H1 (cell line): ENCODE results near the gene B3GALT6. TPM values are rescaled to one million over a fixed set of nuclear protein-coding genes. Genes with fewer than 3 reads are reported as not detected.
A peak's percentile ranks its signal among the peaks of the same experiment; 100 is the strongest.

ENCODE experiments used
- CTCF ChIA-PET: fragments of 300-600 bp; sonication (Branson Sonifier 250); formaldehyde crosslinking; loops from one replicate; lab custom pipeline; 2021; ENCODE audit not compliant: partially characterized antibody; lab: Charles Lee
- POLR2A ChIA-PET: fragments of 300-600 bp; sonication (Branson Sonifier 250); formaldehyde crosslinking; loops from one replicate; lab custom pipeline; 2021; ENCODE audit warnings: inconsistent platforms; ENCODE audit not compliant: partially characterized antibody; lab: Charles Lee
- DNase-seq, 2 experiments: peaks; one replicate each; pipeline versions ENCODE4 v3.0.0 to v3.0.0-alpha.2; 2010 to 2022; ENCODE audit warnings: low spot score in 2 of 2, low read depth in 1 of 2, mixed read lengths in 1 of 2
- FAIRE-seq: peaks from 2 replicates; lab custom pipeline; 2011; peaks lifted over from hg19 to GRCh38; lab: Jason Lieb, UNC
- H2AFZ ChIP-seq: 2 replicates; pipeline ENCODE4 v1.8.1; 2012; ENCODE audit warnings: low read length, inconsistent platforms
- H2AK5ac ChIP-seq: 2 replicates; pipeline ENCODE4 v1.6.1; 2013; ENCODE audit warnings: low read depth, low read length
- H2BK120ac ChIP-seq: replicated peaks from 2 replicates; pipeline ENCODE3; 2013; ENCODE audit warnings: low read depth, low read length, inconsistent platforms
- H2BK12ac ChIP-seq: 2 replicates; pipeline ENCODE4 v1.6.1; 2013; ENCODE audit warnings: low read depth, low read length
- H2BK15ac ChIP-seq: 2 replicates; pipeline ENCODE4 v1.6.1; 2013; ENCODE audit warnings: low read length
- H2BK20ac ChIP-seq: 2 replicates; pipeline ENCODE4 v1.6.1; 2013; ENCODE audit warnings: low read length
- H2BK5ac ChIP-seq: 2 replicates; pipeline ENCODE4 v1.6.1; 2013; ENCODE audit warnings: low read depth, low read length
- H3K14ac ChIP-seq: 2 replicates; pipeline ENCODE4 v1.6.1; 2013; ENCODE audit warnings: inconsistent platforms; ENCODE audit not compliant: insufficient read length
- H3K18ac ChIP-seq: 2 replicates; pipeline ENCODE4 v1.6.1; 2013; ENCODE audit warnings: low read length; ENCODE audit errors: extremely low read depth
- H3K23ac ChIP-seq: 2 replicates; pipeline ENCODE4 v1.6.1; 2013; ENCODE audit warnings: inconsistent platforms; ENCODE audit not compliant: insufficient read length
- H3K23me2 ChIP-seq: 2 replicates; pipeline ENCODE4 v1.6.1; 2013; ENCODE audit warnings: low read depth, low read length
- H3K27ac ChIP-seq: 2 replicates; pipeline ENCODE4 v1.6.1; 2011; ENCODE audit warnings: low read depth, low read length, inconsistent platforms
- H3K27me3 ChIP-seq, 4 experiments: replicated peaks in 1 of 4; 1 replicate in 1 of 4; 2 replicates in 3 of 4; pipeline versions ENCODE4 v1.6.1 to v1.8.1; 2011 to 2013; ENCODE audit warnings: low read length in 3 of 4, mild to moderate bottlenecking in 3 of 4, inconsistent platforms in 2 of 4, mixed read lengths in 2 of 4, moderate library complexity in 1 of 4; ENCODE audit not compliant: control insufficient read depth in 3 of 4, insufficient read depth in 3 of 4; ENCODE audit errors: extremely low read depth in 1 of 4
- H3K36me3 ChIP-seq, 4 experiments: 2 replicates each; pipeline versions ENCODE4 v1.6.1 to v1.8.1; 2011 to 2013; ENCODE audit warnings: mild to moderate bottlenecking in 4 of 4, low read length in 3 of 4, moderate library complexity in 2 of 4, control low read depth in 1 of 4, inconsistent platforms in 1 of 4; ENCODE audit not compliant: insufficient read depth in 4 of 4, control insufficient read depth in 2 of 4
- H3K4ac ChIP-seq: replicated peaks from 2 replicates; pipeline ENCODE3; 2013; ENCODE audit warnings: low read length, low read depth, mixed read lengths, inconsistent platforms; ENCODE audit not compliant: insufficient read length
- H3K4me1 ChIP-seq, 4 experiments: replicated peaks in 1 of 4; 1 replicate in 1 of 4; 2 replicates in 3 of 4; pipeline versions ENCODE4 v1.6.1 to v1.8.1; 2011 to 2013; ENCODE audit warnings: low read length in 3 of 4, inconsistent platforms in 2 of 4, mixed read lengths in 1 of 4; ENCODE audit not compliant: insufficient read depth in 4 of 4, control insufficient read depth in 3 of 4
- H3K4me2 ChIP-seq, 2 experiments: 2 replicates each; pipeline versions ENCODE4 v1.6.1 to v1.8.1; 2011 to 2013; ENCODE audit warnings: low read depth in 2 of 2, low read length in 2 of 2, control low read depth in 1 of 2, inconsistent platforms in 1 of 2, mild to moderate bottlenecking in 1 of 2; ENCODE audit not compliant: insufficient read depth in 1 of 2
- H3K4me3 ChIP-seq, 4 experiments: fragments of 200-600, 300-600 bp in 1 of 4; sonication (generic), shearing (Covaris generic), sonication (Bioruptor Twin) in 1 of 4; 2 replicates each; pipeline versions ENCODE4 v1.5.1 to v1.8.1; 2011 to 2016; ENCODE audit warnings: low read length in 4 of 4, low read depth in 3 of 4, control low read depth in 2 of 4, inconsistent platforms in 2 of 4, mild to moderate bottlenecking in 2 of 4, mixed read lengths in 1 of 4, moderate library complexity in 1 of 4; ENCODE audit not compliant: insufficient read depth in 2 of 4; ENCODE audit errors: extremely low read depth in 1 of 4
- H3K56ac ChIP-seq: replicated peaks from 2 replicates; pipeline ENCODE3; 2013; ENCODE audit warnings: low read depth, mild to moderate bottlenecking, mixed read lengths, low read length, inconsistent platforms; ENCODE audit not compliant: insufficient read length
- H3K79me1 ChIP-seq: 2 replicates; pipeline ENCODE4 v1.6.1; 2013; ENCODE audit warnings: low read depth, low read length, control low read depth
- H3K79me2 ChIP-seq, 2 experiments: 2 replicates each; pipeline versions ENCODE4 v1.6.1 to v1.8.1; 2012 to 2013; ENCODE audit warnings: low read length in 2 of 2, mild to moderate bottlenecking in 2 of 2, inconsistent platforms in 1 of 2; ENCODE audit not compliant: insufficient read depth in 2 of 2, control insufficient read depth in 1 of 2
- H3K9ac ChIP-seq, 4 experiments: replicated peaks in 1 of 4; 1 replicate in 1 of 4; 2 replicates in 3 of 4; pipeline versions ENCODE4 v1.6.1 to v1.8.1; 2011 to 2013; ENCODE audit warnings: low read depth in 3 of 4, low read length in 3 of 4, control low read depth in 2 of 4, mild to moderate bottlenecking in 2 of 4, moderate library complexity in 2 of 4, inconsistent platforms in 1 of 4; ENCODE audit errors: extremely low read depth in 1 of 4
- H3K9me3 ChIP-seq, 2 experiments: 2 replicates each; pipeline versions ENCODE4 v1.6.1 to v1.8.1; 2012 to 2013; ENCODE audit warnings: mild to moderate bottlenecking in 2 of 2, moderate library complexity in 2 of 2, control low read depth in 1 of 2, inconsistent platforms in 1 of 2, low read depth in 1 of 2, low read length in 1 of 2, mixed read lengths in 1 of 2; ENCODE audit not compliant: insufficient read depth in 2 of 2
- H4K20me1 ChIP-seq, 2 experiments: replicated peaks in 1 of 2; 2 replicates each; pipeline versions ENCODE3 to v1.8.1; 2011 to 2013; ENCODE audit warnings: inconsistent platforms in 2 of 2, low read length in 2 of 2, mild to moderate bottlenecking in 1 of 2; ENCODE audit not compliant: insufficient read depth in 2 of 2, control insufficient read depth in 1 of 2
- H4K5ac ChIP-seq: 2 replicates; pipeline ENCODE4 v1.6.1; 2013; ENCODE audit warnings: low read length, low read depth, mixed read lengths, inconsistent platforms; ENCODE audit not compliant: insufficient read length
- H4K8ac ChIP-seq: 2 replicates; pipeline ENCODE4 v1.8.0; 2013; ENCODE audit warnings: mild to moderate bottlenecking, moderate library complexity, low read length, inconsistent platforms; ENCODE audit not compliant: insufficient read depth; ENCODE audit errors: extremely low read depth
- H4K91ac ChIP-seq: replicated peaks from 2 replicates; pipeline ENCODE3; 2013; ENCODE audit warnings: low read length, mixed read lengths, inconsistent platforms; ENCODE audit not compliant: insufficient read length
- ASH2L ChIP-seq: fragments of 200-600, 300-600 bp; sonication (generic); IDR thresholded peaks from one replicate; pipeline ENCODE4 v1.7.1; 2017; ENCODE audit warnings: low read length
- CBX5 ChIP-seq: fragments of 300-800, 300-1000 bp; sonication (generic); IDR thresholded peaks from 2 replicates; pipeline ENCODE4 v1.7.1; 2016; ENCODE audit warnings: antibody characterized with exemption, low read length, low read depth
- GABPA ChIP-seq: IDR thresholded peaks from 2 replicates; pipeline ENCODE4 v1.6.1; 2011; ENCODE audit warnings: mild to moderate bottlenecking, low read length, moderate library complexity, borderline replicate concordance; ENCODE audit not compliant: insufficient read depth
- JUN ChIP-seq: IDR thresholded peaks from 2 replicates; pipeline ENCODE4 v1.6.1; 2011; ENCODE audit warnings: low read depth, mild to moderate bottlenecking, improper control_type of control experiment, low read length
- JUND ChIP-seq: IDR thresholded peaks from 2 replicates; pipeline ENCODE4 v1.6.1; 2011; ENCODE audit warnings: mild to moderate bottlenecking, improper control_type of control experiment, low read length
- KDM1A ChIP-seq: fragments of 200-600, 300-600 bp; sonication (generic); IDR thresholded peaks from 2 replicates; pipeline ENCODE4 v1.7.1; 2016; ENCODE audit warnings: mild to moderate bottlenecking, low read length, borderline replicate concordance
- KDM5A ChIP-seq: fragments of 200-600 bp; IDR thresholded peaks from 2 replicates; pipeline ENCODE4 v1.7.1; 2012; ENCODE audit warnings: mild to moderate bottlenecking, low read length, inconsistent platforms, mixed read lengths
- NANOG ChIP-seq: IDR thresholded peaks from 2 replicates; pipeline ENCODE4 v1.6.1; 2011; ENCODE audit warnings: low read length, low read depth, mild to moderate bottlenecking, inconsistent platforms; ENCODE audit not compliant: insufficient read depth, poor library complexity, severe bottlenecking
- RFX5 ChIP-seq: IDR thresholded peaks from 2 replicates; pipeline ENCODE4 v1.6.1; 2011; ENCODE audit warnings: low read depth, low read length, improper control_type of control experiment, borderline replicate concordance
- SAP30 ChIP-seq: fragments of 300-600 bp; sonication (generic); IDR thresholded peaks from 2 replicates; pipeline ENCODE4 v1.7.1; 2012; ENCODE audit warnings: low read length, moderate library complexity, mild to moderate bottlenecking, inconsistent platforms; ENCODE audit not compliant: insufficient read depth, insufficient replicate concordance
- SIN3A ChIP-seq, 2 experiments: IDR thresholded peaks in 1 of 2; conservative IDR thresholded peaks in 1 of 2; 2 replicates each; pipeline ENCODE4 v1.6.1; 2011 to 2012; ENCODE audit warnings: low read length in 2 of 2, improper control_type of control experiment in 1 of 2, low read depth in 1 of 2, mild to moderate bottlenecking in 1 of 2
- TAF1 ChIP-seq: IDR thresholded peaks from 2 replicates; pipeline ENCODE4 v1.6.1; 2011; ENCODE audit warnings: mild to moderate bottlenecking, low read depth, low read length
- TEAD4 ChIP-seq: IDR thresholded peaks from 2 replicates; pipeline ENCODE4 v1.6.1; 2012; ENCODE audit warnings: low read depth, low read length, inconsistent platforms, mixed read lengths
- WGBS, 2 experiments: shearing (Covaris generic) in 1 of 2; methylation state at CpG; one replicate each; pipeline versions ENCODE4 v1.1.6 to v1.1.7; 2013 to 2015; ENCODE audit warnings: low lambda C conversion rate in 2 of 2, mixed read lengths in 2 of 2, inconsistent platforms in 1 of 2, low coverage in 1 of 2, missing lambda C conversion rate in 1 of 2; ENCODE audit not compliant: insufficient replicate concordance in 2 of 2, insufficient coverage in 1 of 2, insufficient read length in 1 of 2; ENCODE audit errors: extremely low coverage in 1 of 2, missing lambda C conversion rate in 1 of 2; 5-methylcytosine and 5-hydroxymethylcytosine counted together
- polyA plus RNA-seq, 7 experiments: library from polyadenylated mRNA; depleted of rRNA in 3 of 7; stranded (reverse) in 5 of 7; unstranded in 2 of 7; fragments of >200 nt in 5 of 7; fragments of 200-250 nt in 2 of 7; gene quantifications; 1 replicate in 5 of 7; 2 replicates in 1 of 7; 4 replicates in 1 of 7; pipeline versions ENCODE4 v1.2.1 to v1.2.3, GENCODE V29; 2011 to 2013; ENCODE audit warnings: missing spikeins in 2 of 7, mixed read lengths in 2 of 7
- total RNA-seq: library from RNA; stranded (reverse); fragmentation: NEBNext Ultra II Directional; extraction: Animal tissue kit (Norgen Biotek cat#: 25700); gene quantifications from 2 replicates; pipeline ENCODE4 v1.2.1, GENCODE V29; 2021

Gene B3GALT6
- total and polyA plus RNA-seq, 2 of the 8 experiments (the other 6 are each of a cell fraction or from before 2014, with no cell fraction given) = 18.4 to 20.4 TPM

- no peak overlapping the region for H4K5ac ChIP-seq
- H3K79me1 ChIP-seq = peaks cover 8% of the 10 kb centered on the region
- H3K14ac ChIP-seq = no peak overlapping the region
- H3K36me3 ChIP-seq = peaks cover 0 to 32% (median 17%) of the 10 kb centered on the region in 4 experiments; a peak in 7 of 8 replicates
- no peak overlapping the region for H2AK5ac ChIP-seq
- H4K20me1 ChIP-seq = peaks cover 4 to 20% of the 10 kb centered on the region in 2 experiments
- H3K23ac ChIP-seq = no peak overlapping the region
- no peaks in the 10 kb centered on the region for H3K9me3 ChIP-seq
- no peak overlapping the region for H2BK120ac ChIP-seq
- H3K23me2 ChIP-seq = no peaks in the 10 kb centered on the region
- ChIA-PET CTCF (interaction anchor here (0.5 to 1.7 kb wide), 8 partner anchors 9 to 133 kb away, joined by 3 to 7 read pairs (median 4); no protein-coding TSS in a partner anchor), POLR2A (no interaction called here)
- H2BK20ac ChIP-seq = no peak overlapping the region
- no peak for FAIRE-seq
- WGBS, 2 experiments = 90% methylated on average over 14 of the region's 26 CpGs; no CpG with 5 or more reads in 1 of the 2 experiments
- H3K4me3 ChIP-seq = no peak overlapping the region
- no peak overlapping the region for H3K27ac ChIP-seq
- no peak overlapping the region for H4K91ac ChIP-seq
- peak overlapping the region; percentile 57; the same call in 1 of the 2 replicates for H4K8ac ChIP-seq
- H3K4me2 ChIP-seq = no peak overlapping the region
- H3K27me3 ChIP-seq = no peaks in the 10 kb centered on the region
- H2BK12ac ChIP-seq = no peak overlapping the region
- H3K18ac ChIP-seq = no peak overlapping the region
- H3K79me2 ChIP-seq = peaks cover 0 to 5% of the 10 kb centered on the region in 2 experiments; a peak in 1 of 4 replicates
- no peak overlapping the region for H3K56ac ChIP-seq
- no peak for DNase-seq
- H3K4ac ChIP-seq = no peak overlapping the region
- H2BK15ac ChIP-seq = no peak overlapping the region
- H2AFZ ChIP-seq = no peak overlapping the region
- H3K4me1 ChIP-seq = peaks cover 0 to 14% (median 8%) of the 10 kb centered on the region in 4 experiments; a peak in 6 of 7 replicates
- H3K9ac ChIP-seq = no peak overlapping the region
- 0 out of 2 replicates have a peak overlapping the region, but pooled peaks have one; percentile 24 for H2BK5ac ChIP-seq
- TF ChIP-seq JUND (no peak), KDM1A (no peak), SAP30 (no peak), NANOG (no peak), TAF1 (no peak), GABPA (no peak), CBX5 (no peak), KDM5A (no peak), RFX5 (no peak), ASH2L (no peak), SIN3A (conservative IDR thresholded peaks at IDR 0.05 in 1 of 2, IDR thresholded peaks at IDR 0.05 in 1 of 2; ENCODE audit: low read depth in 1 of 2, low read length in 2 of 2) (no peak), TEAD4 (no peak), JUN (no peak)
Observed at GRCh38 chr1:1255078-1255477, 23.0 kb downstream of the B3GALT6 start.
